Lung (tissue), 12 donors: ENCODE measurements around the gene USP24. TPM values are rescaled to one million over a fixed set of nuclear protein-coding genes. Genes with fewer than 3 reads are reported as not detected.

Source experiments
- ATAC-seq: fragments of 200-7000 bp; cut with Tn5 transposase; one replicate; pipeline ENCODE4 v1.9.1; 2020; ENCODE audit warnings: moderate number of reproducible peaks; ENCODE audit not compliant: insufficient read depth, low FRiP score
- DNase-seq, 3 donors: peaks; one replicate each; pipeline ENCODE4 v3.0.0-alpha.2; 2013 to 2017
- H3K27ac ChIP-seq, 2 donors: one replicate each; pipeline ENCODE4 v1.5.1; 2013; ENCODE audit warnings: mild to moderate bottlenecking in 2 of 2, moderate library complexity in 2 of 2, control low read depth in 1 of 2, inconsistent platforms in 1 of 2, low read depth in 1 of 2, low read length in 1 of 2
- H3K27me3 ChIP-seq, 3 donors: one replicate each; pipeline ENCODE4 v1.5.1; 2013; ENCODE audit warnings: low read length in 2 of 3; ENCODE audit not compliant: control insufficient read depth in 3 of 3, insufficient read depth in 3 of 3
- H3K36me3 ChIP-seq, 4 donors: one replicate each; pipeline ENCODE4 v1.5.1; 2013; ENCODE audit warnings: low read length in 4 of 4, mild to moderate bottlenecking in 1 of 4, moderate library complexity in 1 of 4; ENCODE audit not compliant: control insufficient read depth in 4 of 4, insufficient read depth in 4 of 4
- H3K4me1 ChIP-seq, 5 donors: one replicate each; pipeline ENCODE4 v1.5.1; 2013; ENCODE audit warnings: low read length in 5 of 5, mild to moderate bottlenecking in 2 of 5, moderate library complexity in 1 of 5; ENCODE audit not compliant: control insufficient read depth in 5 of 5, insufficient read depth in 5 of 5
- H3K4me3 ChIP-seq: one replicate; pipeline ENCODE4 v1.5.1; 2013; ENCODE audit warnings: mild to moderate bottlenecking, control low read depth, moderate library complexity
- H3K9ac ChIP-seq, 2 donors: one replicate each; pipeline ENCODE4 v1.5.1; 2013; ENCODE audit warnings: low read length in 2 of 2, control low read depth in 1 of 2; ENCODE audit not compliant: insufficient read depth in 1 of 2
- H3K9me3 ChIP-seq, 4 donors: one replicate each; pipeline ENCODE4 v1.5.1; 2013; ENCODE audit warnings: low read length in 3 of 4, mild to moderate bottlenecking in 1 of 4, moderate library complexity in 1 of 4; ENCODE audit not compliant: control insufficient read depth in 4 of 4, insufficient read depth in 3 of 4
- WGBS, 2 donors: extraction: QIAGEN DNeasy Blood & Tissue Kit; methylation state at CpG; one replicate each; pipeline ENCODE4 v1.1.7; 2013; 5-methylcytosine and 5-hydroxymethylcytosine counted together
- polyA plus RNA-seq, 2 donors: library from polyadenylated mRNA; stranded (reverse); fragments of 200-250 nt; gene quantifications; one replicate each; pipeline ENCODE4 v1.2.1, GENCODE V29; 2013
- total RNA-seq, 2 donors: library from RNA; depleted of rRNA in 1 of 2; stranded (reverse); fragments of >200 nt in 1 of 2; gene quantifications; one replicate each; pipeline ENCODE4 v1.2.1, GENCODE V29; 2014 to 2021
- TF ChIP-seq, protein P1 (sequence below): IDR thresholded peaks from 2 replicates; pipeline ENCODE4 v1.5.1; 2012; ENCODE audit warnings: mild to moderate bottlenecking; ENCODE audit errors: control extremely low read depth, extremely low read depth
- donor health status: control.
- donor health status: control.
- donor health status: Bipolar disorder and iron deficiency.
- donor health status: healthy.
- donor health status: DM: yes; HTN: yes; CAD: no.

USP24 gene
- total and polyA plus RNA-seq, 4 donors, result 7.8 to 77.8 (median 23.6) TPM

DNA sequence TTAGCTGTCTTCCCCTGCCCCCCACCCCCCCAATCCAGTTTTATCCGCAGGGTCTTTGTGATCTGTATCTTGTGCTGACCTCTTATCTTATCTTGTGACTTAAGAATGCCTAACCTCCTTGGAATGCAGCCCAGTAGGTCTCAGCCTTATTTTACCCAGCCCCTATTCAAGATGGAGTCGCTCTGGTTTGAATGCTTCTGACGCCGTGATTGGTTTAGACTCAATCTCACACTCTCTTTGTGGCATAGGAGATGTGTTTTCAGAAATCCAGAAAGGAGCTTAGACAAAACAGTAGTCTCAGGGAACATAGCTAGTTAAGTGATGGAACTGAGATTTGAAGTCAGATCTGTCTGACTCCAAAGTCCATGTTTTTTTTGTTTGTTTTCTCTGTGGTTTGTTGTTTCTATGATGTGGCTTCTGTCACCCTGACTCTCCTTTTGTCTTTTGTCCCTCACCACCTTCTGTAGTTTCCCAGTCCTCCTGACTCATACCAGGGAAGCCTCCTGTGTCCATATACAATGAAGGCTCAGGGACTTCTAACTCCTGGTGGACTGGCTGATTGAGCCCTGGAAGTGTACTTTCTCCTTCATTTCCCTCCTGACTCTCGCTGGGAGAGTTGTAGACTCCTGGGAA is 18.1 kb upstream of the USP24 start:
- Histone ChIP-seq H3K9me3 (no peaks in the 10 kb centered on the region), H3K27me3 (peaks cover 0 to 3% (median 0%) of the 10 kb centered on the region in 3 donors), H3K36me3 (no peaks in the 10 kb centered on the region), H3K4me3 (no peak overlapping the region), H3K27ac (no peak overlapping the region), H3K9ac (no peak overlapping the region), H3K4me1 (no peaks in the 10 kb centered on the region)
- WGBS, 2 donors, result 64 to 76% methylated on average over 5 of the region's 5 CpGs
- ATAC-seq (no peak), DNase-seq (no peak)
- TF ChIP-seq, protein P1, sequence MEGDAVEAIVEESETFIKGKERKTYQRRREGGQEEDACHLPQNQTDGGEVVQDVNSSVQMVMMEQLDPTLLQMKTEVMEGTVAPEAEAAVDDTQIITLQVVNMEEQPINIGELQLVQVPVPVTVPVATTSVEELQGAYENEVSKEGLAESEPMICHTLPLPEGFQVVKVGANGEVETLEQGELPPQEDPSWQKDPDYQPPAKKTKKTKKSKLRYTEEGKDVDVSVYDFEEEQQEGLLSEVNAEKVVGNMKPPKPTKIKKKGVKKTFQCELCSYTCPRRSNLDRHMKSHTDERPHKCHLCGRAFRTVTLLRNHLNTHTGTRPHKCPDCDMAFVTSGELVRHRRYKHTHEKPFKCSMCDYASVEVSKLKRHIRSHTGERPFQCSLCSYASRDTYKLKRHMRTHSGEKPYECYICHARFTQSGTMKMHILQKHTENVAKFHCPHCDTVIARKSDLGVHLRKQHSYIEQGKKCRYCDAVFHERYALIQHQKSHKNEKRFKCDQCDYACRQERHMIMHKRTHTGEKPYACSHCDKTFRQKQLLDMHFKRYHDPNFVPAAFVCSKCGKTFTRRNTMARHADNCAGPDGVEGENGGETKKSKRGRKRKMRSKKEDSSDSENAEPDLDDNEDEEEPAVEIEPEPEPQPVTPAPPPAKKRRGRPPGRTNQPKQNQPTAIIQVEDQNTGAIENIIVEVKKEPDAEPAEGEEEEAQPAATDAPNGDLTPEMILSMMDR, result no peak

DNA sequence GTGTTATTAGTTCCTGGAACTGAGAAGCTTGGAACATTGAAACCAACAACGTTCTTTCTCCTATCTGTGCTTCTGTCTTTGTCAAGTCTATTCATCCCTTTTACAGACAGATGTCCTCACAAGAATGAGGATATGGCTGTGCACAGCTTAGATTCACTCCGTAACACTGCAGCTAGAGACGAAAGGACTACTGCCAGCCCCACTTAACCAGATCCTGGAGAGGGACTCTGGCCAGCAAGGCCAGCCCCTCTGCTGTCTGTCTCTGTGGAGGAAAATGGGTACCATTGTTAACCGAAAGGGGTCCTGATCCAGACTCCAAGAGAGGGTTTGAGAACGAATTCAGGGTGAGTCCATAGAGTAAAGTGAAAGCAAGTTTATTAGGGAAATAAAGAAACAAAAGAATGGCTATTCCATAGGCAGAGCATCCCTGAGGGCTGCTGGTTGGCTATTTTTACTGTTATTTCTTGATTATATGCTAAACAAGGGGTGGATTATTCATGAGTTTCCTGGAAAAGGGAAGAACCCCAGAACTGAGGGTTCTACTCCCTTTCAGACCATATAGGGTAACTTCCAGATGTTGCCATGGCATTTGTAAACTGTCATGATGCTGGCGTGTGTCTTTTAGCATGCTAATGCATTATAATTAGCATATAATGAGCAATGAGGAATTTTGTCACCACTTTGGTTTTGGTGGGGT is 17.4 kb upstream of the USP24 start:
- DNase-seq (no peak), ATAC-seq (no peak)
- 81 to 86% methylated on average over 6 of the region's 6 CpGs for WGBS, 2 donors
- Histone ChIP-seq H3K27me3 (peaks cover 0 to 3% (median 0%) of the 10 kb centered on the region in 3 donors), H3K4me1 (no peaks in the 10 kb centered on the region), H3K27ac (no peak overlapping the region), H3K9me3 (no peaks in the 10 kb centered on the region), H3K9ac (no peak overlapping the region), H3K36me3 (no peaks in the 10 kb centered on the region), H3K4me3 (no peak overlapping the region)
- TF ChIP-seq, protein P1, result no peak

DNA sequence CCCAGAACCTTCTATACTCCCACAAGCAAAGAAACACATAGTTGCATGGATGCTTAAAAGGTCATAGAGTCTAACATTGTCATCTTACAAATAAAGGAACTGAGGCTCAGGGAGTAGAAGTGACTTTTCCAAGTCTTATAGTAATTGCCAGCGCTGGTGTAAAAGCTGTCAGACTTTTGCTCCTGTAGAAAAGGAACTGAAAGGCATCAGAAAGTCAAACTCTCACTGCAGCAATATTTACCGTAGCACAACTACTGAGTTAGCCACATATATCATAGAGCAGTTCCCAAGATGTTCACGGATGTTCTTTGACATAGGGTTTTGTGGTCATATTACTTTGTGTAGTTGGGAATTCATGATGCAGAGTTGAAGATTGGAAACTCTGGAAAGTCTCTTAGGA is 16.6 kb upstream of the USP24 start:
- H3K36me3 ChIP-seq, result no peaks in the 10 kb centered on the region
- peaks cover 0 to 2% (median 0%) of the 10 kb centered on the region in 4 donors for H3K9me3 ChIP-seq
- H3K27ac ChIP-seq, result no peak overlapping the region
- H3K4me3 ChIP-seq, result no peak overlapping the region
- TF ChIP-seq, protein P1, result no peak
- no peak overlapping the region for H3K9ac ChIP-seq
- DNase-seq (no peak), ATAC-seq (no peak)
- H3K27me3 ChIP-seq, result peaks cover 0 to 3% (median 0%) of the 10 kb centered on the region in 3 donors
- H3K4me1 ChIP-seq, result no peaks in the 10 kb centered on the region
- 89 to 91% methylated on average over 3 of the region's 3 CpGs for WGBS, 2 donors
